H9 (cell line): ENCODE results near the gene PLCB1. TPM values are rescaled to one million over a fixed set of nuclear protein-coding genes. Genes with fewer than 3 reads are reported as not detected.

Experiments
- DNase-seq: peaks from one replicate; pipeline ENCODE4 v3.0.0-alpha.2; 2017
- H2AFZ ChIP-seq: one replicate; pipeline ENCODE4 v1.6.1; 2013; ENCODE audit warnings: mild to moderate bottlenecking, low read length, control low read depth, moderate library complexity
- H2AK5ac ChIP-seq: 2 replicates; pipeline ENCODE4 v1.6.1; 2013; ENCODE audit warnings: low read length, control low read depth, mixed read lengths; ENCODE audit not compliant: insufficient read length
- H2BK120ac ChIP-seq: one replicate; pipeline ENCODE4 v1.6.1; 2013; ENCODE audit warnings: low read depth, mild to moderate bottlenecking, low read length, control low read depth, inconsistent platforms; ENCODE audit not compliant: poor library complexity, severe bottlenecking
- H2BK12ac ChIP-seq: 2 replicates; pipeline ENCODE4 v1.6.1; 2013; ENCODE audit warnings: low read length, control low read depth, mixed read lengths, low read depth; ENCODE audit not compliant: insufficient read length
- H2BK15ac ChIP-seq: 2 replicates; pipeline ENCODE4 v1.6.1; 2013; ENCODE audit warnings: low read depth, low read length, control low read depth
- H2BK20ac ChIP-seq: one replicate; pipeline ENCODE4 v1.6.1; 2013; ENCODE audit warnings: low read depth, mild to moderate bottlenecking, low read length, control low read depth, inconsistent platforms; ENCODE audit not compliant: poor library complexity, severe bottlenecking
- H2BK5ac ChIP-seq: 2 replicates; pipeline ENCODE4 v1.6.1; 2013; ENCODE audit warnings: low read length, control low read depth, mixed read lengths; ENCODE audit not compliant: insufficient read length
- H3K14ac ChIP-seq: 2 replicates; pipeline ENCODE4 v1.6.1; 2013; ENCODE audit warnings: low read length, control low read depth; ENCODE audit not compliant: insufficient read depth
- H3K18ac ChIP-seq: 2 replicates; pipeline ENCODE4 v1.6.1; 2013; ENCODE audit warnings: low read depth, mild to moderate bottlenecking, mixed read lengths, low read length, control low read depth; ENCODE audit not compliant: insufficient read length
- H3K23ac ChIP-seq: 2 replicates; pipeline ENCODE4 v1.6.1; 2013; ENCODE audit warnings: low read length, control low read depth, mixed read lengths, low read depth; ENCODE audit not compliant: insufficient read length
- H3K23me2 ChIP-seq: 2 replicates; pipeline ENCODE4 v1.6.1; 2013; ENCODE audit warnings: low read depth, mild to moderate bottlenecking, mixed read lengths, low read length, control low read depth; ENCODE audit not compliant: insufficient read length, poor library complexity, severe bottlenecking
- H3K27ac ChIP-seq: 2 replicates; pipeline ENCODE4 v1.5.1; 2013; ENCODE audit warnings: low read length, control low read depth, mixed read lengths, low read depth; ENCODE audit not compliant: insufficient read length
- H3K27me3 ChIP-seq: 2 replicates; pipeline ENCODE4 v1.6.1; 2013; ENCODE audit warnings: low read length, control low read depth, inconsistent platforms; ENCODE audit not compliant: insufficient read depth
- H3K4ac ChIP-seq: 2 replicates; pipeline ENCODE4 v1.6.1; 2013; ENCODE audit warnings: low read depth, mild to moderate bottlenecking, control low read depth, inconsistent platforms, low read length, moderate library complexity
- H3K4me1 ChIP-seq: 2 replicates; pipeline ENCODE4 v1.6.1; 2013; ENCODE audit warnings: low read length, control low read depth, inconsistent platforms; ENCODE audit not compliant: insufficient read depth
- H3K4me2 ChIP-seq: 2 replicates; pipeline ENCODE4 v1.6.1; 2013; ENCODE audit warnings: low read length, control low read depth, mixed read lengths; ENCODE audit not compliant: insufficient read length, insufficient read depth
- H3K56ac ChIP-seq: 2 replicates; pipeline ENCODE4 v1.6.1; 2013; ENCODE audit warnings: low read depth, mild to moderate bottlenecking, mixed read lengths, low read length, control low read depth; ENCODE audit not compliant: insufficient read length
- H3K79me1 ChIP-seq: 2 replicates; pipeline ENCODE4 v1.6.1; 2013; ENCODE audit warnings: low read depth, mild to moderate bottlenecking, moderate library complexity, low read length, control low read depth, inconsistent platforms; ENCODE audit not compliant: insufficient read depth, poor library complexity, severe bottlenecking
- H3K79me2 ChIP-seq: 2 replicates; pipeline ENCODE4 v1.6.1; 2013; ENCODE audit warnings: low read length, control low read depth, inconsistent platforms; ENCODE audit not compliant: insufficient read depth
- H3K9ac ChIP-seq: 2 replicates; pipeline ENCODE4 v1.6.1; 2013; ENCODE audit warnings: low read length, control low read depth, mixed read lengths; ENCODE audit not compliant: insufficient read length; ENCODE audit errors: extremely low read depth
- H3K9me3 ChIP-seq: one replicate; pipeline ENCODE4 v1.6.1; 2013; ENCODE audit warnings: low read depth, low read length, inconsistent platforms; ENCODE audit not compliant: control insufficient read depth
- H3T11ph ChIP-seq: one replicate; pipeline ENCODE4 v1.6.1; 2013; ENCODE audit warnings: mild to moderate bottlenecking, low read length, control low read depth, inconsistent platforms
- H4K20me1 ChIP-seq: one replicate; pipeline ENCODE4 v1.6.1; 2013; ENCODE audit not compliant: control insufficient read depth, insufficient read length, insufficient read depth
- H4K5ac ChIP-seq: 2 replicates; pipeline ENCODE4 v1.6.1; 2013; ENCODE audit warnings: low read depth, mild to moderate bottlenecking, mixed read lengths, low read length, control low read depth; ENCODE audit not compliant: insufficient read length
- H4K8ac ChIP-seq: replicated peaks from 2 replicates; pipeline ENCODE4 v1.6.1; 2013; ENCODE audit warnings: low read length, control low read depth, mixed read lengths, low read depth; ENCODE audit not compliant: insufficient read length
- H4K91ac ChIP-seq: 2 replicates; pipeline ENCODE4 v1.6.1; 2013; ENCODE audit warnings: low read depth, mild to moderate bottlenecking, moderate library complexity, mixed read lengths, low read length, control low read depth; ENCODE audit not compliant: insufficient read length
- H3K27ac Mint-ChIP-seq, 3 experiments: 2 replicates in 2 of 3; 3 replicates in 1 of 3; pipeline ENCODE4 v1.8.0; 2020 to 2021; ENCODE audit warnings: mixed read lengths in 3 of 3, mild to moderate bottlenecking in 1 of 3, moderate library complexity in 1 of 3
- H3K27me3 Mint-ChIP-seq: 2 replicates; pipeline ENCODE4 v1.8.0; 2021; ENCODE audit warnings: low read depth, mild to moderate bottlenecking, moderate library complexity, mixed read lengths
- H3K36me3 Mint-ChIP-seq, 3 experiments: 2 replicates in 2 of 3; 3 replicates in 1 of 3; pipeline ENCODE4 v1.8.0; 2020 to 2021; ENCODE audit warnings: low read depth in 3 of 3, mixed read lengths in 3 of 3; ENCODE audit not compliant: insufficient read depth in 1 of 3
- H3K4me1 Mint-ChIP-seq, 2 experiments: 2 replicates each; pipeline ENCODE4 v1.8.0; 2020; ENCODE audit warnings: mixed read lengths in 2 of 2
- H3K4me3 Mint-ChIP-seq, 2 experiments: 2 replicates in 1 of 2; 3 replicates in 1 of 2; pipeline ENCODE4 v1.8.0; 2020 to 2021; ENCODE audit warnings: mild to moderate bottlenecking in 2 of 2, mixed read lengths in 2 of 2, moderate library complexity in 1 of 2
- H3K9me3 Mint-ChIP-seq, 2 experiments: 2 replicates in 1 of 2; 3 replicates in 1 of 2; pipeline ENCODE4 v1.8.0; 2020; ENCODE audit warnings: mild to moderate bottlenecking in 2 of 2, mixed read lengths in 2 of 2, moderate library complexity in 1 of 2
- CTCF ChIP-seq: fragments of 200-600 bp; sonication (generic); conservative IDR thresholded peaks from 3 replicates; pipeline ENCODE4 v1.8.0; 2021; ENCODE audit warnings: antibody characterized with exemption, mild to moderate bottlenecking
- WGBS: extraction: QIAGEN DNeasy Blood & Tissue Kit; methylation state at CpG from one replicate; pipeline ENCODE4 v1.1.7; 2013; ENCODE audit warnings: missing lambda C conversion rate, low lambda C conversion rate, mixed read lengths; ENCODE audit not compliant: insufficient read length; ENCODE audit errors: extremely low coverage; 5-methylcytosine and 5-hydroxymethylcytosine counted together
- total RNA-seq: library from RNA; stranded (reverse); gene quantifications from 2 replicates; pipeline ENCODE4 v1.2.1, GENCODE V29; 2021

PLCB1 gene
- total RNA-seq, 1 experiment from 2014 or later = 11.5 TPM

GRCh38 chr20:8557711-8558110 is 425.6 kb downstream of the PLCB1 start:
- H4K8ac ChIP-seq = no peak overlapping the region
- no peak overlapping the region for H2AK5ac ChIP-seq
- no peak overlapping the region for H2BK20ac ChIP-seq
- Mint-ChIP-seq H3K27me3 (no peaks in the 10 kb centered on the region), H3K9me3 (peaks cover 14 to 19% of the 10 kb centered on the region in 2 experiments), H3K4me1 (no peaks in the 10 kb centered on the region), H3K4me3 (no peak overlapping the region), H3K36me3 (peaks cover 0 to 15% (median 0%) of the 10 kb centered on the region in 3 experiments; a peak in 2 of 7 replicates), H3K27ac (no peak overlapping the region)
- no peak for DNase-seq
- H2AFZ ChIP-seq = no peak overlapping the region
- H3K4me1 ChIP-seq = no peaks in the 10 kb centered on the region
- H3K23ac ChIP-seq = no peak overlapping the region
- no peaks in the 10 kb centered on the region for H3K23me2 ChIP-seq
- H2BK15ac ChIP-seq = no peak overlapping the region
- no peak overlapping the region for H3K4me2 ChIP-seq
- no peaks in the 10 kb centered on the region for H3K79me2 ChIP-seq
- no peak overlapping the region for H2BK120ac ChIP-seq
- H2BK12ac ChIP-seq = no peak overlapping the region
- H2BK5ac ChIP-seq = no peak overlapping the region
- H3K9ac ChIP-seq = no peak overlapping the region
- no CpG with 5 or more reads among the region's 1 CpG for WGBS
- no peak overlapping the region for H4K91ac ChIP-seq
- no peak overlapping the region for H3K4ac ChIP-seq
- H3K9me3 ChIP-seq = no peaks in the 10 kb centered on the region
- H3K27ac ChIP-seq = no peak overlapping the region
- no peak overlapping the region for H3T11ph ChIP-seq
- no peak for TF ChIP-seq CTCF
- no peak overlapping the region for H3K18ac ChIP-seq
- no peak overlapping the region for H4K5ac ChIP-seq
- no peak overlapping the region for H3K56ac ChIP-seq
- no peaks in the 10 kb centered on the region for H3K27me3 ChIP-seq
- H3K79me1 ChIP-seq = no peaks in the 10 kb centered on the region
- H3K14ac ChIP-seq = no peak overlapping the region
- H4K20me1 ChIP-seq = no peaks in the 10 kb centered on the region
